H9 (cell line): Measurements from ENCODE around the gene PSPN. TPM values are rescaled to one million over a fixed set of nuclear protein-coding genes. Genes with fewer than 3 reads are reported as not detected.

Experiments used
- DNase-seq: peaks from one replicate; pipeline ENCODE4 v3.0.0-alpha.2; 2017
- H2AFZ ChIP-seq: one replicate; pipeline ENCODE4 v1.6.1; 2013; ENCODE audit warnings: mild to moderate bottlenecking, low read length, control low read depth, moderate library complexity
- H2AK5ac ChIP-seq: 2 replicates; pipeline ENCODE4 v1.6.1; 2013; ENCODE audit warnings: low read length, control low read depth, mixed read lengths; ENCODE audit not compliant: insufficient read length
- H2BK120ac ChIP-seq: one replicate; pipeline ENCODE4 v1.6.1; 2013; ENCODE audit warnings: low read depth, mild to moderate bottlenecking, low read length, control low read depth, inconsistent platforms; ENCODE audit not compliant: poor library complexity, severe bottlenecking
- H2BK12ac ChIP-seq: 2 replicates; pipeline ENCODE4 v1.6.1; 2013; ENCODE audit warnings: low read length, control low read depth, mixed read lengths, low read depth; ENCODE audit not compliant: insufficient read length
- H2BK15ac ChIP-seq: 2 replicates; pipeline ENCODE4 v1.6.1; 2013; ENCODE audit warnings: low read depth, low read length, control low read depth
- H2BK20ac ChIP-seq: one replicate; pipeline ENCODE4 v1.6.1; 2013; ENCODE audit warnings: low read depth, mild to moderate bottlenecking, low read length, control low read depth, inconsistent platforms; ENCODE audit not compliant: poor library complexity, severe bottlenecking
- H2BK5ac ChIP-seq: 2 replicates; pipeline ENCODE4 v1.6.1; 2013; ENCODE audit warnings: low read length, control low read depth, mixed read lengths; ENCODE audit not compliant: insufficient read length
- H3K14ac ChIP-seq: 2 replicates; pipeline ENCODE4 v1.6.1; 2013; ENCODE audit warnings: low read length, control low read depth; ENCODE audit not compliant: insufficient read depth
- H3K18ac ChIP-seq: 2 replicates; pipeline ENCODE4 v1.6.1; 2013; ENCODE audit warnings: low read depth, mild to moderate bottlenecking, mixed read lengths, low read length, control low read depth; ENCODE audit not compliant: insufficient read length
- H3K23ac ChIP-seq: 2 replicates; pipeline ENCODE4 v1.6.1; 2013; ENCODE audit warnings: low read length, control low read depth, mixed read lengths, low read depth; ENCODE audit not compliant: insufficient read length
- H3K23me2 ChIP-seq: 2 replicates; pipeline ENCODE4 v1.6.1; 2013; ENCODE audit warnings: low read depth, mild to moderate bottlenecking, mixed read lengths, low read length, control low read depth; ENCODE audit not compliant: insufficient read length, poor library complexity, severe bottlenecking
- H3K27ac ChIP-seq: 2 replicates; pipeline ENCODE4 v1.5.1; 2013; ENCODE audit warnings: low read length, control low read depth, mixed read lengths, low read depth; ENCODE audit not compliant: insufficient read length
- H3K27me3 ChIP-seq: 2 replicates; pipeline ENCODE4 v1.6.1; 2013; ENCODE audit warnings: low read length, control low read depth, inconsistent platforms; ENCODE audit not compliant: insufficient read depth
- H3K4ac ChIP-seq: 2 replicates; pipeline ENCODE4 v1.6.1; 2013; ENCODE audit warnings: low read depth, mild to moderate bottlenecking, control low read depth, inconsistent platforms, low read length, moderate library complexity
- H3K4me1 ChIP-seq: 2 replicates; pipeline ENCODE4 v1.6.1; 2013; ENCODE audit warnings: low read length, control low read depth, inconsistent platforms; ENCODE audit not compliant: insufficient read depth
- H3K4me2 ChIP-seq: 2 replicates; pipeline ENCODE4 v1.6.1; 2013; ENCODE audit warnings: low read length, control low read depth, mixed read lengths; ENCODE audit not compliant: insufficient read length, insufficient read depth
- H3K56ac ChIP-seq: 2 replicates; pipeline ENCODE4 v1.6.1; 2013; ENCODE audit warnings: low read depth, mild to moderate bottlenecking, mixed read lengths, low read length, control low read depth; ENCODE audit not compliant: insufficient read length
- H3K79me1 ChIP-seq: 2 replicates; pipeline ENCODE4 v1.6.1; 2013; ENCODE audit warnings: low read depth, mild to moderate bottlenecking, moderate library complexity, low read length, control low read depth, inconsistent platforms; ENCODE audit not compliant: insufficient read depth, poor library complexity, severe bottlenecking
- H3K79me2 ChIP-seq: 2 replicates; pipeline ENCODE4 v1.6.1; 2013; ENCODE audit warnings: low read length, control low read depth, inconsistent platforms; ENCODE audit not compliant: insufficient read depth
- H3K9ac ChIP-seq: 2 replicates; pipeline ENCODE4 v1.6.1; 2013; ENCODE audit warnings: low read length, control low read depth, mixed read lengths; ENCODE audit not compliant: insufficient read length; ENCODE audit errors: extremely low read depth
- H3K9me3 ChIP-seq: one replicate; pipeline ENCODE4 v1.6.1; 2013; ENCODE audit warnings: low read depth, low read length, inconsistent platforms; ENCODE audit not compliant: control insufficient read depth
- H3T11ph ChIP-seq: one replicate; pipeline ENCODE4 v1.6.1; 2013; ENCODE audit warnings: mild to moderate bottlenecking, low read length, control low read depth, inconsistent platforms
- H4K20me1 ChIP-seq: one replicate; pipeline ENCODE4 v1.6.1; 2013; ENCODE audit not compliant: control insufficient read depth, insufficient read length, insufficient read depth
- H4K5ac ChIP-seq: 2 replicates; pipeline ENCODE4 v1.6.1; 2013; ENCODE audit warnings: low read depth, mild to moderate bottlenecking, mixed read lengths, low read length, control low read depth; ENCODE audit not compliant: insufficient read length
- H4K8ac ChIP-seq: replicated peaks from 2 replicates; pipeline ENCODE4 v1.6.1; 2013; ENCODE audit warnings: low read length, control low read depth, mixed read lengths, low read depth; ENCODE audit not compliant: insufficient read length
- H4K91ac ChIP-seq: 2 replicates; pipeline ENCODE4 v1.6.1; 2013; ENCODE audit warnings: low read depth, mild to moderate bottlenecking, moderate library complexity, mixed read lengths, low read length, control low read depth; ENCODE audit not compliant: insufficient read length
- H3K27ac Mint-ChIP-seq, 3 experiments: 2 replicates in 2 of 3; 3 replicates in 1 of 3; pipeline ENCODE4 v1.8.0; 2020 to 2021; ENCODE audit warnings: mixed read lengths in 3 of 3, mild to moderate bottlenecking in 1 of 3, moderate library complexity in 1 of 3
- H3K27me3 Mint-ChIP-seq: 2 replicates; pipeline ENCODE4 v1.8.0; 2021; ENCODE audit warnings: low read depth, mild to moderate bottlenecking, moderate library complexity, mixed read lengths
- H3K36me3 Mint-ChIP-seq, 3 experiments: 2 replicates in 2 of 3; 3 replicates in 1 of 3; pipeline ENCODE4 v1.8.0; 2020 to 2021; ENCODE audit warnings: low read depth in 3 of 3, mixed read lengths in 3 of 3; ENCODE audit not compliant: insufficient read depth in 1 of 3
- H3K4me1 Mint-ChIP-seq, 2 experiments: 2 replicates each; pipeline ENCODE4 v1.8.0; 2020; ENCODE audit warnings: mixed read lengths in 2 of 2
- H3K4me3 Mint-ChIP-seq, 2 experiments: 2 replicates in 1 of 2; 3 replicates in 1 of 2; pipeline ENCODE4 v1.8.0; 2020 to 2021; ENCODE audit warnings: mild to moderate bottlenecking in 2 of 2, mixed read lengths in 2 of 2, moderate library complexity in 1 of 2
- H3K9me3 Mint-ChIP-seq, 2 experiments: 2 replicates in 1 of 2; 3 replicates in 1 of 2; pipeline ENCODE4 v1.8.0; 2020; ENCODE audit warnings: mild to moderate bottlenecking in 2 of 2, mixed read lengths in 2 of 2, moderate library complexity in 1 of 2
- CTCF ChIP-seq: fragments of 200-600 bp; sonication (generic); conservative IDR thresholded peaks from 3 replicates; pipeline ENCODE4 v1.8.0; 2021; ENCODE audit warnings: antibody characterized with exemption, mild to moderate bottlenecking
- WGBS: extraction: QIAGEN DNeasy Blood & Tissue Kit; methylation state at CpG from one replicate; pipeline ENCODE4 v1.1.7; 2013; ENCODE audit warnings: missing lambda C conversion rate, low lambda C conversion rate, mixed read lengths; ENCODE audit not compliant: insufficient read length; ENCODE audit errors: extremely low coverage; 5-methylcytosine and 5-hydroxymethylcytosine counted together
- total RNA-seq: library from RNA; stranded (reverse); gene quantifications from 2 replicates; pipeline ENCODE4 v1.2.1, GENCODE V29; 2021

The PSPN gene
- total RNA-seq, 1 experiment from 2014 or later: 2.1 TPM

GRCh38 chr19:6374161-6374709 is 1.5 kb downstream of the PSPN start:
- H3K18ac ChIP-seq: no peak overlapping the region
- H3K27ac ChIP-seq: no peak overlapping the region
- H2BK5ac ChIP-seq: no peak overlapping the region
- no peaks in the 10 kb centered on the region for H3K79me1 ChIP-seq
- H3K27me3 ChIP-seq: no peaks in the 10 kb centered on the region
- peak overlapping the region; percentile 6; the same call in 1 of the 2 replicates for H3K14ac ChIP-seq
- no peak overlapping the region for H4K8ac ChIP-seq
- Mint-ChIP-seq H3K27me3 (peaks cover 3% of the 10 kb centered on the region), H3K9me3 (no peaks in the 10 kb centered on the region), H3K4me3 (peak overlapping the region; percentile 86 to 89; a peak in 4 of 5 replicates), H3K27ac (peak overlapping the region; percentile 28 to 93 (median 75); a peak in 1 of 7 replicates), H3K4me1 (peaks cover 9 to 24% of the 10 kb centered on the region in 2 experiments), H3K36me3 (peaks cover 6 to 11% (median 8%) of the 10 kb centered on the region in 3 experiments; a peak in 6 of 7 replicates)
- H3K23ac ChIP-seq: no peak overlapping the region
- TF ChIP-seq CTCF: no peak
- no peak overlapping the region for H3K4ac ChIP-seq
- no peaks in the 10 kb centered on the region for H3K9me3 ChIP-seq
- H2BK15ac ChIP-seq: no peak overlapping the region
- no peak overlapping the region for H2BK20ac ChIP-seq
- H4K91ac ChIP-seq: no peak overlapping the region
- H3K9ac ChIP-seq: no peak overlapping the region
- no peaks in the 10 kb centered on the region for H3K23me2 ChIP-seq
- H3K4me2 ChIP-seq: peak overlapping the region; percentile 5
- no peaks in the 10 kb centered on the region for H4K20me1 ChIP-seq
- H3K79me2 ChIP-seq: no peaks in the 10 kb centered on the region
- H3K4me1 ChIP-seq: no peaks in the 10 kb centered on the region
- H2AK5ac ChIP-seq: no peak overlapping the region
- H3K56ac ChIP-seq: no peak overlapping the region
- DNase-seq: no peak
- H3T11ph ChIP-seq: no peak overlapping the region
- no peak overlapping the region for H2BK120ac ChIP-seq
- no peak overlapping the region for H2AFZ ChIP-seq
- WGBS: no CpG with 5 or more reads among the region's 29 CpGs
- no peak overlapping the region for H2BK12ac ChIP-seq
- H4K5ac ChIP-seq: no peak overlapping the region
